ENCODE measurements around the gene ANXA10.

- TF ChIP-seq EP300 (IDR thresholded peaks at IDR 0.05), result no peak
- TF ChIP-seq, protein P1, sequence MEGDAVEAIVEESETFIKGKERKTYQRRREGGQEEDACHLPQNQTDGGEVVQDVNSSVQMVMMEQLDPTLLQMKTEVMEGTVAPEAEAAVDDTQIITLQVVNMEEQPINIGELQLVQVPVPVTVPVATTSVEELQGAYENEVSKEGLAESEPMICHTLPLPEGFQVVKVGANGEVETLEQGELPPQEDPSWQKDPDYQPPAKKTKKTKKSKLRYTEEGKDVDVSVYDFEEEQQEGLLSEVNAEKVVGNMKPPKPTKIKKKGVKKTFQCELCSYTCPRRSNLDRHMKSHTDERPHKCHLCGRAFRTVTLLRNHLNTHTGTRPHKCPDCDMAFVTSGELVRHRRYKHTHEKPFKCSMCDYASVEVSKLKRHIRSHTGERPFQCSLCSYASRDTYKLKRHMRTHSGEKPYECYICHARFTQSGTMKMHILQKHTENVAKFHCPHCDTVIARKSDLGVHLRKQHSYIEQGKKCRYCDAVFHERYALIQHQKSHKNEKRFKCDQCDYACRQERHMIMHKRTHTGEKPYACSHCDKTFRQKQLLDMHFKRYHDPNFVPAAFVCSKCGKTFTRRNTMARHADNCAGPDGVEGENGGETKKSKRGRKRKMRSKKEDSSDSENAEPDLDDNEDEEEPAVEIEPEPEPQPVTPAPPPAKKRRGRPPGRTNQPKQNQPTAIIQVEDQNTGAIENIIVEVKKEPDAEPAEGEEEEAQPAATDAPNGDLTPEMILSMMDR (IDR thresholded peaks at IDR 0.05), result no peak
Measured at GRCh38 chr4:168119890-168120289, 27.6 kb downstream of the ANXA10 start.
